Adrenal gland (tissue), 5 donors: ENCODE data around the gene TMOD1.

Experiments used
- CTCF ChIP-seq, 6 experiments: fragments of 450-650 bp in 4 of 6; fragments of 200-600 bp in 2 of 6; sonication (generic) in 1 of 6; IDR thresholded peaks; 1 replicate in 5 of 6; 2 replicates in 1 of 6; pipeline versions ENCODE4 v1.5.1 to v1.8.0; 2016 to 2021; ENCODE audit warnings: antibody characterized with exemption in 6 of 6, mild to moderate bottlenecking in 2 of 6, moderate library complexity in 1 of 6
- POLR2A ChIP-seq, 2 donors: fragments of 450-650 bp; IDR thresholded peaks; one replicate each; pipeline ENCODE4 v1.6.1; 2017; ENCODE audit warnings: antibody characterized with exemption in 2 of 2, mild to moderate bottlenecking in 2 of 2, moderate library complexity in 1 of 2
- donor health status: DM: no; HTN: no; CAD: no.

- TF ChIP-seq POLR2A (IDR thresholded peaks at IDR 0.05): no peak
- no peak for TF ChIP-seq CTCF (IDR thresholded peaks at IDR 0.05)
Observed at GRCh38 chr9:97560851-97561250, 59.4 kb downstream of the TMOD1 start.
